Immature natural killer cell (primary cell): ENCODE measurements around the gene FOSL2. TPM values are rescaled to one million over a fixed set of nuclear protein-coding genes. Genes with fewer than 3 reads are reported as not detected.

Experiments used
- DNase-seq, 3 donors: peaks; one replicate each; pipeline ENCODE4 v3.0.0; 2022; ENCODE audit warnings: mixed read lengths in 1 of 3
- H3K27ac Mint-ChIP-seq, 6 donors: one replicate each; pipeline ENCODE4 v1.8.0; 2020; ENCODE audit warnings: mixed read lengths in 6 of 6, mild to moderate bottlenecking in 5 of 6, inconsistent platforms in 4 of 6, moderate library complexity in 3 of 6
- H3K27me3 Mint-ChIP-seq, 3 donors: one replicate each; pipeline ENCODE4 v1.8.0; 2020 to 2021; ENCODE audit warnings: low read depth in 3 of 3, mild to moderate bottlenecking in 3 of 3, mixed read lengths in 3 of 3, moderate library complexity in 3 of 3, inconsistent platforms in 1 of 3
- H3K36me3 Mint-ChIP-seq, 3 donors: one replicate each; pipeline ENCODE4 v1.8.0; 2020; ENCODE audit warnings: mixed read lengths in 3 of 3, inconsistent platforms in 2 of 3, mild to moderate bottlenecking in 2 of 3
- H3K4me1 Mint-ChIP-seq, 2 donors: one replicate each; pipeline ENCODE4 v1.8.0; 2020; ENCODE audit warnings: inconsistent platforms in 2 of 2, mild to moderate bottlenecking in 2 of 2, mixed read lengths in 2 of 2, moderate library complexity in 1 of 2
- H3K4me3 Mint-ChIP-seq, 5 donors: one replicate each; pipeline ENCODE4 v1.8.0; 2020; ENCODE audit warnings: mild to moderate bottlenecking in 5 of 5, mixed read lengths in 5 of 5, inconsistent platforms in 3 of 5, moderate library complexity in 3 of 5
- H3K9me3 Mint-ChIP-seq, 6 donors: one replicate each; pipeline ENCODE4 v1.8.0; 2020; ENCODE audit warnings: mild to moderate bottlenecking in 6 of 6, mixed read lengths in 6 of 6, inconsistent platforms in 4 of 6, moderate library complexity in 3 of 6
- polyA plus RNA-seq, 3 donors: library from polyadenylated mRNA; unstranded; fragments of 300-500 nt; fragmentation: Illumina TruSeq; gene quantifications; one replicate each; pipeline ENCODE4 v1.2.3, GENCODE V29; 2021

Gene FOSL2
- polyA plus RNA-seq, 3 donors from 2014 or later, result 27.2 to 54.3 (median 28.7) TPM

DNA sequence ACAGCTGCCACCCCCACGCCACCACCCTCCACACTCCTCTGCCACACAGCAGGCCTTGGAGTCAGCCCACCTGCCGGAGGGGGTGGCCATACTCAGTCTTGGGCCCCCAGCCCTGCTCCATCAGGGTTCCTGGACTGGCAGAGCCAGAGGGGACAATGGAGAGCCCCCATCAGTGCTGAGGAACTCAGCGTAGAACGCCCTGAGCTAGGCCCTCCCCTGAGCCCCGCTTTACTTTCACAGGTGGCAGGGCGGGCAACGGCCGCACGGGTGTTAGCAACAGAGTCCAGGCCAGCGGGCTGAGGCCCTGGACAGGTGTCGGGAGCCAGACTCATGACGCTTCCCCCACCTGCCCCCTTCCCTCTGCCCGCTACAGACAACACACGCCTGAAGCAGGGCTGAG, 47.1 kb downstream of the FOSL2 start:
- Mint-ChIP-seq H3K36me3 (peaks cover 0 to 9% (median 0%) of the 10 kb centered on the region in 3 donors), H3K27ac (no peak overlapping the region), H3K4me1 (peaks cover 29 to 46% of the 10 kb centered on the region in 2 donors), H3K9me3 (peaks cover 0 to 2% (median 0%) of the 10 kb centered on the region in 6 donors), H3K27me3 (peaks cover 0 to 4% (median 1%) of the 10 kb centered on the region in 3 donors), H3K4me3 (no peak overlapping the region)
- no peak for DNase-seq

DNA sequence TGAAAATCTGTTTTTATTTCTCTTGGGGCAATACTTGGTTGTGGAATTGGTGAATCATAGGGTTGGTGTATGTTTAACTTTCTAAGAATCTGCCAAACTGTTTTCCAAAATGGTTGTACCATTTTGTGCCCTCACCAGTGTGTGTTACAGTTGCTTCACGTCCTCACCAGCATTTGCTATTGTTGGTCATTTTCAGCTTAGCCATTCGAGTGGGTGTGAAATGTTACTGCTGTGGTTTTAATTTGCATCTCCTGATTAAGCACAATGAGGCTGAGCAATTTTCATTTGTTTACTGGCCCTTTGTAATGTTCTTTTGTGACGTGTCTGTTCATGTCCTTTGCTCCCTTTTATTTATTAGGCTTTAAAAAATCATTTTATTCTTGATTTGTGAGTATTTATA, 49.7 kb downstream of the FOSL2 start:
- peaks cover 0 to 2% (median 0%) of the 10 kb centered on the region in 3 donors for H3K27me3 Mint-ChIP-seq
- peaks cover 0 to 9% (median 0%) of the 10 kb centered on the region in 3 donors for H3K36me3 Mint-ChIP-seq
- H3K4me1 Mint-ChIP-seq, result peaks cover 16 to 32% of the 10 kb centered on the region in 2 donors
- DNase-seq, result no peak
- H3K4me3 Mint-ChIP-seq, result peak overlapping the region in 1 of 5 donors; percentile 33
- peaks cover 0 to 2% (median 0%) of the 10 kb centered on the region in 6 donors for H3K9me3 Mint-ChIP-seq
- H3K27ac Mint-ChIP-seq, result peak overlapping the region in 1 of 6 donors; percentile 25

DNA sequence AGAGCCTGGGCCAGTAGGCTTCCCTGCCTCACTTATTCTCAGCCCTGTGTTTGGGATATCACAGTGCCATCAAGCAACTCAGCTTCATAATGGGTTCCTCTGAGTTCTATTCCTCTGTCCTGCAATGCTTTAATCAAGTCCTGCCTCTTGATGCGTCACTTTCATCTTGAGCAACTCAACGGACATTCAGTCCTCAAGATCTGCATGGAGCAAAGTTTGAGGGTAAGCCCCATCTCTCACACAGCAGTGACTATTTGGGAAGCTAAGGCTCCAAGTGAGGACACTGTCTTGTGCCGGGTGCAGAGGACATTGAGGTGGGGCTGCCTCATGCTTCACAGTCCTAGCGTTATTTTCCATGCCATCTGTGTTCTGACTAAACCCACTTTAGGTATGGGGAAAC, 52.3 kb downstream of the FOSL2 start:
- H3K9me3 Mint-ChIP-seq, result peaks cover 0 to 2% (median 0%) of the 10 kb centered on the region in 6 donors
- H3K36me3 Mint-ChIP-seq, result peaks cover 0 to 9% (median 0%) of the 10 kb centered on the region in 3 donors
- H3K4me1 Mint-ChIP-seq, result peaks cover 13 to 24% of the 10 kb centered on the region in 2 donors

DNA sequence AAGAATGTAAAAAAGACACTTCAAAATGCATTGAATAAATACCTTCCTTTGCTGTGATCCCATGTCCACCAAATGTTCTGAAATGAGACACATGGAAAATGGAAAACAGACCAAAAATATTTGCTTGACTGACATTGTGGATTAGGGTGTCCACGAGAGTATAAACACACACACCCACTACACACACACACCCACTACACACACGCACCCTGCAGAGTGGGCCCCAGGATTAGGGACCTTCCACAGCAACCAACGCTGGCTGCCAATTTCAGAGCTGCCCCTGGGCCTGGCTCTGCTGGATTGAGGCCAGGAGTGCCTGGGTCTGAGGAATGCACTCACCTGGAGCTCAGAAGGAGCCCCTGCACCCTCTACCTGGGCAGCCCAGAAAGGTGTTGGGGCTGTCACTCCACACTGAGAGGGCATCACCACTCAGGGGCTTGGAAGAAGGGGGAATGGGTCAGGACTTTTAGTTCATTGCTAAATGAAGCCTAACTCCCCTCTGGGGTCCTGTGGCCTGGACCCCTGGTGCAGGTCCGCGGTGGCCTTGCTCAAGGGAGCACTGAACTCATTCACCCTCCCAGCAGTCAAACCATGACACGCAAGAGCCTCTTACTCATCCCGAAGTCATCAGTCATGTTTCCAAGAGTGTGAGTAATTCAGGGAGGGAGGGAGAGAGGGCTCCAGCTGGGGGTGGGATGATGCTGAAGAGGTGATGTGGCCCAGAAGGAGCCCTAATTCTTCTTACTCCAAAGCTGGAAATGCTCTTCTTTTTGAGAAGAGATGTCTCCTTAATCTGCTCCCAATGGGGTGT, 53.0 kb downstream of the FOSL2 start:
- no peak overlapping the region for H3K27ac Mint-ChIP-seq

More for the DNA sequence above, 52.3 kb downstream of the FOSL2 start:
- no peak for DNase-seq
- Mint-ChIP-seq H3K4me3 (no peak overlapping the region), H3K27me3 (peaks cover 0 to 4% (median 4%) of the 10 kb centered on the region in 3 donors), H3K27ac (no peak overlapping the region)

DNA sequence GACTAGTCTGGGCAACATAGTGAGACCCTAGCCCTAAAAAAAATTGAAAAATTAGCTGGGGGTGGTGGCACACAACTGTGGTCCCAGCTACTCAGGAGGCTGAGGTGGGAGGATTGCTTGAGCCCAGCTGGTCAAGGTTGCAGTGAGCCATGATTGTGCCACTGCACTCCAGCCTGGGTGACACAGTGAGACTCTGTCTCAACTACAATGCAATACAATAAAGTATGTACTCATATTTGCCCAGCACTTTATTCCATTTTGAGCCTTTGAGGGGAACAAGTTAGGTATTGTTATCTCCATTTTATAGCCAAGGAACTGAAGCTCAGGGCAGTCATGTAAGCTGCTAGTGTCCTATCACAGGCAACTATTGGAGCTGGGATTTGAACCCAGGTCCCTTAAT, 53.9 kb downstream of the FOSL2 start:
- peaks cover 0 to 9% (median 0%) of the 10 kb centered on the region in 3 donors for H3K36me3 Mint-ChIP-seq
- H3K27ac Mint-ChIP-seq, result peak overlapping the region in 1 of 6 donors; percentile 46
- H3K4me1 Mint-ChIP-seq, result peaks cover 13 to 24% of the 10 kb centered on the region in 2 donors
- H3K4me3 Mint-ChIP-seq, result no peak overlapping the region
- no peak for DNase-seq
- peaks cover 0 to 4% (median 4%) of the 10 kb centered on the region in 3 donors for H3K27me3 Mint-ChIP-seq
- H3K9me3 Mint-ChIP-seq, result no peaks in the 10 kb centered on the region

More for the DNA sequence above, 53.0 kb downstream of the FOSL2 start:
- Mint-ChIP-seq H3K36me3 (peaks cover 0 to 9% (median 0%) of the 10 kb centered on the region in 3 donors), H3K4me3 (no peak overlapping the region), H3K27me3 (peaks cover 0 to 4% (median 4%) of the 10 kb centered on the region in 3 donors), H3K4me1 (peaks cover 13 to 24% of the 10 kb centered on the region in 2 donors), H3K9me3 (no peaks in the 10 kb centered on the region)
- no peak for DNase-seq

DNA sequence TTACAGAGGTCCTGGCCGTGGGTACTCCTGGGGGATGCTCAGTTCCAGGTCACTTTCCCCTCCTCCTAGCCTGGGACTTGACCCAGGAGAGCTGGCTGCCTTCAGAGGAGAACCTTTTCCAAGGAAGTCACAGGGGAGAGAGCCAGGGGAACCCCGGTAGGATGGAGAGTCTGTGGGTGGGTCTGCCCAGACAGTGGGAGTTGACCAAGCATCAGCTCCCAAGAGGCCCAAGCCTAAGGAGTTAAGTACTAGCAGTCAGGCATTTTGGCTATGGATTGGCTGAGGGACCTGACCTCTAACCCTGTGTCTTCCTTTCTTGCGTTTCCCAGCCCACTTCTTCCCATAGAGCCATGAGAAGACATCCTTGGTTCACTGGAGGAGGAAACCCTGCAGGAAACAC, 54.4 kb downstream of the FOSL2 start:
- Mint-ChIP-seq H3K27me3 (peaks cover 0 to 4% (median 4%) of the 10 kb centered on the region in 3 donors), H3K36me3 (peaks cover 0 to 6% (median 0%) of the 10 kb centered on the region in 3 donors), H3K4me3 (no peak overlapping the region), H3K27ac (peak overlapping the region in 1 of 6 donors; percentile 46), H3K4me1 (peaks cover 8 to 19% of the 10 kb centered on the region in 2 donors), H3K9me3 (no peaks in the 10 kb centered on the region)
- no peak for DNase-seq

DNA sequence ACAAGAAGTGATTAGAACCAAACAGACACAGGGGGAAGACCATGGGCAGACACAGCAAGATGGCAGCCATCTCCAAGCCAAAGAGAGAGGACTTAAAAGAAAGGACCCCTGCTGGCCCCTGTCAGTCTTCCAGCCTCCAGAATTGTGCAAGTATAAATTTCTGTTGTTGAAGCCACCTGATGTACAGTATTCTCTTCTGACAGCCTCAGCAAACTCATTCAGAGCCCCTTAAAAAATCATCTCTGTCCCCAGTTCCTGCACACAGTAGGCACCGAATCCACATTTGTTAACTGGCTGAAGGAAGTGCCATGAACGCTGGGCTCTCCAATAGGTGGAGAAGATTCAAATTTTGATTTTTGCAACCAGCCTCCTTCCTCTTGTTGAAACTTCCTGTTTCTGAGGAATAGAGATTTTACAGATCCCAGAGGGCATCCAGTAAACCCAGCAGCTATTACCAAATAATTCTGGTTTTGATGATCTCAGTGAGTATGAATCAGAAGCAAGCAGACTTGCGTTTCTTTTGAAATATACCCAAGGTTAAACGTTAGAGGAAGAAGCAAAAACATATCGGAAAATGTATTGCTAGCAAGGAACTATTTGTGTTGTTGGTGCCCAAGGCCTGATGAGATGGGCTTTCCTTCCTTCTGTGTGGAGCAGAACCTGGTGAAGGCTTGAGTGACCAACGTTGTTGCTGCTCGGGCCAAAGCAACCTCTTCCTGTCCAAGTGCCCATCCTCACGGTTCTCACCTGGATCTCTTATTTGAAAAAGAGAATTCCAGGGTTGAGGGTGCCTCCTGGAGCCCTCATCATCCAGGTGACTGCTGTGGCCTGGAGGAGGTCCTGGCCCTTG, 55.5 kb downstream of the FOSL2 start:
- DNase-seq, result no peak
- no peaks in the 10 kb centered on the region for H3K9me3 Mint-ChIP-seq
- peaks cover 8 to 18% of the 10 kb centered on the region in 2 donors for H3K4me1 Mint-ChIP-seq
- H3K27me3 Mint-ChIP-seq, result peaks cover 0 to 4% (median 4%) of the 10 kb centered on the region in 3 donors
- no peak overlapping the region for H3K4me3 Mint-ChIP-seq
- peak overlapping the region in 4 of 6 donors; percentile 22 to 71 (median 49) for H3K27ac Mint-ChIP-seq
- no peaks in the 10 kb centered on the region for H3K36me3 Mint-ChIP-seq

DNA sequence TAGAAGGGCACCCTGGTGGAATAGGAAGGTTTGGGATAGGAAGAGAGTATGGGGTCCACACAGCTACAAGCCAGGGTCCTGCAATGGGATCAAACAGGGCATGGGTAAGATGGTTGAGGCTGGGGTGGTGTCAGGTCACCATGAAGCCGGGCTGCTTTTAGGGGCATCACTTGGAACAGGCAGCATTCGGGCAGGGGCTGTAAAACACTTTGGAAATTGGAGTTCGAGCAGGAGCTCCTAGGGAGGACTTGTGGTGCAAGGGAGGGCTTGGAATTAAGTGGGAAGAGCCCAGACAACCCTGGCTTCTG, 56.1 kb downstream of the FOSL2 start:
- H3K4me3 Mint-ChIP-seq, result no peak overlapping the region
- peaks cover 0 to 4% (median 4%) of the 10 kb centered on the region in 3 donors for H3K27me3 Mint-ChIP-seq
- H3K36me3 Mint-ChIP-seq, result no peaks in the 10 kb centered on the region
- H3K9me3 Mint-ChIP-seq, result no peaks in the 10 kb centered on the region
- H3K4me1 Mint-ChIP-seq, result peaks cover 8 to 18% of the 10 kb centered on the region in 2 donors
- H3K27ac Mint-ChIP-seq, result peak overlapping the region in 3 of 6 donors; percentile 22 to 71 (median 45)
- DNase-seq, result no peak

DNA sequence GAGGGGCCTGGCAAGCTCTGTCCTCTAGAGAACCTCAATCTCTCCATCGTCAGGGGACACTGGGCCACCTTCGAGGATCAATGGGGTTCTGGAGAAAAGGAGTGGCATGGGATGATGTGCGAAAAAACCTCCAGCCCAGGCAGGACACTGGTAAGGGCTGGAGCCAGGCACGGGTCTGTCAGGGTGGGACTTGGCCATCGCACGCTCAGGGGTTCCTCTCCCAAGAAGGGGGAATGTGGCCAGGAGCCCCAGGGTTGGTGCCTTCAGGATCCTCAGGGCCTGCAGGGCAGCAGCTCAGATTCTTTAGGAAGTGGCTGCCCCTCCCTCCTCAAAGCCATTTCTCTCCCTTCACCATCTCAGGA, 56.4 kb downstream of the FOSL2 start:
- peaks cover 8 to 18% of the 10 kb centered on the region in 2 donors for H3K4me1 Mint-ChIP-seq
- H3K36me3 Mint-ChIP-seq, result no peaks in the 10 kb centered on the region
- H3K27ac Mint-ChIP-seq, result no peak overlapping the region
- peaks cover 0 to 4% (median 4%) of the 10 kb centered on the region in 3 donors for H3K27me3 Mint-ChIP-seq
- DNase-seq, result no peak
- no peaks in the 10 kb centered on the region for H3K9me3 Mint-ChIP-seq
- H3K4me3 Mint-ChIP-seq, result no peak overlapping the region

DNA sequence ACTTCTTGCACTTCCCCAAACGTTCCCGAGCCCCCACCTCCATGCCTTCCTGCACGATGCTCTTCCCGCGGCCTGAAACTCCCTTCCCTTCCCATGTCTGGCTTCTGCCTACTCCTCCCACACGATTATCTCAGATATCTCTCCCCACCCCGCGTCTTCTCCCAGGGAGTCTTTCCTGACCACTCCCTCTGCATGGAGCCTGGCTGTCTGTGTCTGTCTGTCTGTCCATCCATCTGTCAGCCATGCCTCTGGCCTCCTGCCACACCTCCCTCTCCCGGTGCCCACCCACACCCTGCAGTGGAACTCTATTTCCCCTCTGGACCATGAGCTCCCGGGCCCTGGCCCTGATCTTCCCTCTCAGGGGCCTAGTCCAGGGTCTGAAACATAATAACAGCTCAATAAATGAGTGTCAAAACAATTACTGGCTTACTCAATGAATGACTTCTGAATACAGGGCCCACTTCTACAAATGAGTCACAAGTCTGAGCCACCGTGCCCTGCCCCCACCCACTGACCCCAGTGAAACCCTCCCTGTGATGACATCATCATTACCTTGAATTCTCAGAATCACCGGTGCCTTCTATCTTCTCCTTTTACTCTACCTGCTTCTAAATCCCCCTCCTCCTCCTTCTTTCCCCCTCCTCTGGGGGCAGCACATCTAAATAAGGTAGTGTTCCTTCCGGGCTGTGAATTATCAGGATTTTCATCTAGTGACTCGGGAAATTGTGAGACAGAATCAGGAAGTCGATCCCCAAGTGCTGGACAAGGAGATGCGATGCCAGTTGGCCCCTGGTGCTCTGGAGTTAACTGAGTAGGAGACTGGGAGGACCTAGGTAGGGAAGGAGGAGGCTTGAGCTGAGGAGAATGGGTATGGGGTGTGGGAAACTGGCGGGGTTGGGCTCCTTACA, 57.1 kb downstream of the FOSL2 start:
- H3K36me3 Mint-ChIP-seq, result no peaks in the 10 kb centered on the region
- H3K27me3 Mint-ChIP-seq, result peaks cover 0 to 4% (median 4%) of the 10 kb centered on the region in 3 donors
- H3K4me3 Mint-ChIP-seq, result no peak overlapping the region
- peak overlapping the region in 3 of 6 donors; percentile 16 to 80 (median 41) for H3K27ac Mint-ChIP-seq
- peaks cover 8 to 18% of the 10 kb centered on the region in 2 donors for H3K4me1 Mint-ChIP-seq
- DNase-seq, result no peak
- no peaks in the 10 kb centered on the region for H3K9me3 Mint-ChIP-seq

DNA sequence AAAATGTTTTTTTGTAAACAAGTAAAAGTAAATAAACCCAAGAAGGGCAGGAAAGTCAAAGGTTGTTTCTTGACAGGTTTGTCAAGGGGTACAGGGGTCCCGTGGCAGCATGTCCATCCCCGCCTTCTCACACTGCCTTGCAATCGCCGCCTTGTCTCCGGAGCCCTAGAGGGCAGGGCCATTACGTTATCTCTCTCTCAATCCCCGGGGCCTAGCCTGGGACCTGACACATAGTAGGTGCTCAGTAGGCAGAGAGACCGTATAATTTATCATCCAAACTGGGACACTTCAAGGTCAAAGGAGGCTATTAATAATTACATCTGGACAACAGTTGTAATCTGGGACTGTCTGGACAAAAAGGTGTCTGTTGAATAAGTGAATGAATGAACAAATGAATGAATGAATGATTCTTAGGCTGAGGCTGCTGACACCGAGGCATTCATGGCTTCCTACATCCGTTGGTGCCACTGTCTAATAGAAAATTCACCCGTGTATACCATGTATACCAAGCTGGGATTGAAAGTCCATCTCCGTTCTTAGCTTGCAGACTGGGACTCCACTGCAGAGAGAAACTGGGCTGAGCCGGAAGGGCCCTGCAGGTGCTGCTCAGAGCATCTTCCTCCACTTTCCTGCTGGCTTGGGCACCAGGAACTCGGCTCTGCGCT, 58.4 kb downstream of the FOSL2 start:
- H3K36me3 Mint-ChIP-seq, result no peaks in the 10 kb centered on the region
- H3K4me1 Mint-ChIP-seq, result peaks cover 8 to 18% of the 10 kb centered on the region in 2 donors
- H3K27ac Mint-ChIP-seq, result peak overlapping the region in 2 of 6 donors; percentile 47 to 77

DNA sequence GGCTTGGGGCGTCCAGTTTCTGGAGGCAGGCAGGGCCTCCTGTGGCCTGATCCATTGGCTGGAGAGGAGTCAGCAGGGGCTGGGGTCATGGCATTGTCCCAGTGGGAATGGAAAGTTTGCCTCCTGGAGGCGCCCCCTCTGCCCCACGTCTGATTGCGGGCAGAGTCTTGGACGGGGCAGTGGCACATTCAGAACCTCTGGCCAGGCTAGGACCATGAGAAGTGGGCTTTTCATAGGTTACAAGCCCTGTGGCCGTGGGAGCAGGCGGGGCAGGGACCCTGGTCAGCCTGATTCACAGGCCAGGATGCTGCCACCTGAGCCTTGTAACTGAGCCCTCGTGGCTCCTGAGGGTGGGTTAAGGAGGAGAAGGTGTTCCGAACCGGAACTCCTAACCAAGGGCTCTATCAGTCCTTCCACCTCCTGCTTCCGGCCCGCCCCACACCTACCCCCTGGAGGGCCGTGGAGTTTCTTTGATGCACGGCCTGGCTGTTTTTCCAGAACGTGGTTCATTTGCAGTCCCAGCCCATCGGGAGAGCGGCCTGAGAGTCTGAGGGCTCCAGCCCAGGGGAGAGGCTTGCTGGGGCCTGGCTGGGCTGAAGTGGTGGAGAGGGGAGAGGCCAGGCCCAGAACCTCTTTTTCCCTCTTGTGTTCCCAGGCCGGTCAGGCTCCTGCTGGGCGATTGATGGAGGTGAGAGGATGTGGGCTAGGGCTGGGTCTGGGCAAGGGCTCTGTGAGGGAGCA, 59.3 kb downstream of the FOSL2 start:
- H3K4me3 Mint-ChIP-seq, result no peak overlapping the region
- H3K27ac Mint-ChIP-seq, result peak overlapping the region in 1 of 6 donors; percentile 50
- H3K36me3 Mint-ChIP-seq, result no peaks in the 10 kb centered on the region
- no peaks in the 10 kb centered on the region for H3K9me3 Mint-ChIP-seq
- no peak for DNase-seq
- H3K27me3 Mint-ChIP-seq, result peaks cover 0 to 4% (median 3%) of the 10 kb centered on the region in 3 donors
- peaks cover 8 to 18% of the 10 kb centered on the region in 2 donors for H3K4me1 Mint-ChIP-seq

More for the DNA sequence above, 58.4 kb downstream of the FOSL2 start:
- peaks cover 0 to 4% (median 3%) of the 10 kb centered on the region in 3 donors for H3K27me3 Mint-ChIP-seq
- no peak for DNase-seq
- H3K9me3 Mint-ChIP-seq, result no peaks in the 10 kb centered on the region
- H3K4me3 Mint-ChIP-seq, result no peak overlapping the region
